EH (cell line): ENCODE results near the gene SPANXA2.
"Not testable (repeated sequence)": the region's sequence is repeated elsewhere in the genome, so short reads cannot be mapped to it uniquely, and the experiment has no call there.

ENCODE experiments used
- DNase-seq: peaks from one replicate; pipeline ENCODE4 v3.0.0-alpha.2; 2015; ENCODE audit warnings: low read depth

SPANXA2 gene

DNA sequence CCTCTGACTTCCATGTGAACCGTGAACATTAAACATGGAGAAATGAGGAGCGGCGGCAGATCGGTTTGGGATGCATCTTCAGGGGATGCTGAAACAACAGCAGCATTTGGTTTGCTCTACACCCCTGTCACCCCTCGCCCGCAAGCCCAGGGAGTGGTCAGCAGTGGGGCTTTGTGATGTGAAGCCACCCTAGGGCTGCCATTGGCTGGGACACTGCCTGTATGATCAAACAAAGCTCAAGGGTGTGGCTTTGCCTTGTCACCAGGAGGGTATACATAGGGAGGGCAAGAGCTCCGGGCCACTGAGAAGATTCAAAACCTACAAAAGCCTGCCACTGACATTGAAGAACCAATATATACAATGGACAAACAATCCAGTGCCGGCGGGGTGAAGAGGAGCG lies at the start of gene SPANXA2:
Gene SPANXA2 (plus strand): TSS at position 301 of the 400 bp plus-strand sequence. CDS start 60 bp downstream, at position 361.
- DNase-seq, result not testable (repeated sequence)

DNA sequence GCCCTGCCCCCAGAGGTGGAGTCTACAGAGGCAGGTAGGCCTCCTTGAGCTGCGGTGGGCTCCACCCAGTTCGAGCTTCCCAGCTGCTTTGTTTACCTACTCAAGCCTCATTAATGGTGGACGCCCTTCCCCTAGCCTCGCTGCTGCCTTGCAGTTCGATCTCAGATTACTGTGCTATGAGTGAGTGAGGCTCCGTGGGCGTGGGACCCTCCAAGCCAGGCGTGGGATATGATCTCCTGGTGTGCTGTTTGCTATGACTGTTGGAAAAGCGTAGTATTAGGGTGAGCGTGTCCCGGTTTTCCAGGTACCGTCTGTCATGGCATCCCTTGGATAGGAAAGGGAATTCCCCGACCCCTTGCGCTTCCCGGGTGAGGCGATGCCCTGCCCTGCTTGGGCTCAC lies 47.0 kb upstream of the SPANXA2 start:
- not testable (repeated sequence) for DNase-seq

- DNase-seq, result not testable (repeated sequence)
These were observed 4.9 kb upstream of the SPANXA2 start, which contains the start of gene SPANXA1 for GRCh38 chrX:141584638-141585037. Gene SPANXA1 (minus strand): TSS chrX:141584738. CDS start chrX:141584678, 60 bp downstream.

DNA sequence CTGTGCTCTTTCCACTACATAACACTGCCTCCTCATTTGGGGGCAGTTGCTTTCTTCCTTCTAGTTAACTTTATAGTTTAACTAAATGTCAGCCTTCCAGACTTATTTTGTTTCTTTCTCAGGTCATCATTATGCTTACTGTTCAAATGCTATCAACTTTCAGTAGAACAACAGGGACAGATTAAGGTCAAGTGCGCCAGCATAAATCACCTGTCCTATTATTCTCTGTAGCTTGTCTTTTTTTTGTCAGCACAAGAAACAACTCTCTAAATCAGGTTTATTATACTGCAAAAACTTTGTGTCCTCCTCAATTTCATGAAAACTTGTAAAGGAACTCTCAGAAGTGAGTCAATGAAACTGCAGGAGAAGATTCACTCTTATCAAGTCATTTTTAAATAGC lies 19.6 kb downstream of the SPANXA2 start:
- no peak for DNase-seq

DNA sequence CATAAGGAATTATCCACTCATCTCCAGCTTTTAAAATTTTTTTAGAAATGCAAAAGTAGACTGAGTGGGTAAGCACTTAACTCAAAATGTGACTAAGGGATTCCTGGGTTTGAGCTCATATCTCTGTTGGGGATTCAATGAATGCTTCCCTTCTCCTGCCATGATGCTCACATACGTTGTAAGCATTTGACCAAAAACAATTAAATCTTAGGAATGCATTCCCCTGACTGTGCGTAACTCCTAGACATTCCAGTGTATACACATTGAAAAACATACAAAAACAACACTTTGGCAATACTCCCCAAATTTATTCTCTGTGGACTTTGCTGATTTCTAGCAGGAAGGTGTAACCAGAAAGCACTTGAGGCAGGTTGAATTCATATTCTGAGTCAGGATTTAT lies 29.8 kb downstream of the SPANXA2 start:
- peak; percentile 54 for DNase-seq

DNA sequence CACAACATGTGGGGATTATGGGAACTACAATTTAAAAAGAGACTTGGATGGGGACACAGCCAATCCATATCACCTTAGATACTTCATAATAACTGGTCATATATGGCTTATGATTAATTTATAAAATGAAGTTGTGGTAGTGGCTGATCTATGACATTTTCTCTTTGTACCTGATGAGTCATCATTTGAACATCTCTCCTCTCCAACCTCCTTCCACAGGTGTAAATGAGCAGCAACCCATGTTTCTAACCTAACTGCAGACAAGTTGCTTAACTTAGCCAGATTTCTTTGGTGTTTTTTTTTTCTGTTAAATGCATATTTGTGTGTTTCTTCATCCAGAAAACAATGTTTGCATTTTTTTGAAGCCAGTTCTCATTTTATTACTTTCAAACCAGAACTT lies 42.6 kb downstream of the SPANXA2 start:
- peak; percentile 63 for DNase-seq

DNA sequence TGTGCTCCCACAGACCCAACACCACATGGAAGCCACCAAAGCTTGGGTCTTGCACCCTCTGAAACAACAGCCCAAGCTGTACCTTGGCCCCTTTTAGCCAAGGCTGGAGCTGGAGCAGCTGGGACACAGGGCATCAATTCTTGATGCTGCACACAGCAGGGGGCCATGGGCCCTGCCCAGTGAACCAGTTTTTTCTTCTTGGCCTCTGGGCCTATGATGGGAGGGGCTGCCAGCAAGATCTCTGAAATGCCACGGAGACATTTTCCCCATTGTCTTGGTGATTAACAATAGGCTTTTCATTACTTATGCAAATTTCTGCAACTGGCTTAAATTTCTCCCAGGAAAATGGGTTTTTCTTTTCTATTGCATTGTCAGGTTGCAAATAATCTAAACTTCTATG lies 49.0 kb downstream of the SPANXA2 start:
- no peak for DNase-seq
